ENCODE measurements around the gene RBM28.

GRCh38 chr7:128268233-128268632 lies 75.5 kb downstream of the RBM28 start:
- TF ChIP-seq TAF1 (IDR thresholded peaks at IDR 0.05; ENCODE audit: borderline replicate concordance, insufficient read depth, low read length), result no peak
- TF ChIP-seq POLR2AphosphoS5 (IDR thresholded peaks at IDR 0.05; ENCODE audit: low read depth, low read length), result no peak
- TF ChIP-seq REST (IDR thresholded peaks at IDR 0.05; ENCODE audit: insufficient read depth in 1 of 2, low read depth in 2 of 2, low read length in 2 of 2), result no peak
- TF ChIP-seq SIN3A (IDR thresholded peaks at IDR 0.05; ENCODE audit: borderline replicate concordance, insufficient read depth, low read length), result no peak
